ENCODE data around the gene RASEF. TPM values are rescaled to one million over a fixed set of nuclear protein-coding genes. Genes with fewer than 3 reads are reported as not detected.

Gene RASEF
- total RNA-seq, 1 experiment from 2014 or later: 2.2 TPM

GRCh38 chr9:83027153-83027891 is 35.6 kb downstream of the RASEF start:
- Histone ChIP-seq H4K8ac (replicated peaks; ENCODE audit: insufficient read length, low read depth, low read length) (no peak overlapping the region), H3K23ac (ENCODE audit: insufficient read length, low read depth, low read length) (no peak overlapping the region), H3K18ac (ENCODE audit: insufficient read length, low read depth, low read length) (no peak overlapping the region), H3T11ph (ENCODE audit: low read length) (no peak overlapping the region), H3K9ac (ENCODE audit: extremely low read depth, insufficient read length, low read length) (no peak overlapping the region), H2AFZ (ENCODE audit: low read length) (no peak overlapping the region), H3K4me1 (ENCODE audit: insufficient read depth, low read length) (no peaks in the 10 kb centered on the region), H2BK20ac (ENCODE audit: low read depth, low read length, poor library complexity, severe bottlenecking) (no peak overlapping the region), H3K79me2 (ENCODE audit: insufficient read depth, low read length) (no peaks in the 10 kb centered on the region), H3K56ac (ENCODE audit: insufficient read length, low read depth, low read length) (no peak overlapping the region), H2BK12ac (ENCODE audit: insufficient read length, low read depth, low read length) (no peak overlapping the region), H3K79me1 (ENCODE audit: insufficient read depth, low read depth, low read length, poor library complexity, severe bottlenecking) (no peaks in the 10 kb centered on the region), H4K5ac (ENCODE audit: insufficient read length, low read depth, low read length) (no peak overlapping the region), H3K23me2 (ENCODE audit: insufficient read length, low read depth, low read length, poor library complexity, severe bottlenecking) (no peaks in the 10 kb centered on the region), H3K4ac (ENCODE audit: low read depth, low read length) (no peak overlapping the region), H3K27ac (ENCODE audit: insufficient read length, low read depth, low read length) (no peak overlapping the region), H2BK15ac (ENCODE audit: low read depth, low read length) (no peak overlapping the region), H3K9me3 (ENCODE audit: control insufficient read depth, low read depth, low read length) (no peaks in the 10 kb centered on the region), H2AK5ac (ENCODE audit: insufficient read length, low read length) (no peak overlapping the region), H4K20me1 (ENCODE audit: control insufficient read depth, insufficient read depth, insufficient read length) (no peaks in the 10 kb centered on the region), H3K4me2 (ENCODE audit: insufficient read depth, insufficient read length, low read length) (no peak overlapping the region), H3K27me3 (ENCODE audit: insufficient read depth, low read length) (no peaks in the 10 kb centered on the region), H2BK120ac (ENCODE audit: low read depth, low read length, poor library complexity, severe bottlenecking) (no peak overlapping the region), H2BK5ac (ENCODE audit: insufficient read length, low read length) (no peak overlapping the region), H3K14ac (ENCODE audit: insufficient read depth, low read length) (no peak overlapping the region), H4K91ac (ENCODE audit: insufficient read length, low read depth, low read length) (no peak overlapping the region)
- Mint-ChIP-seq H3K27me3 (ENCODE audit: low read depth) (no peaks in the 10 kb centered on the region), H3K27ac (no peak overlapping the region), H3K36me3 (ENCODE audit: insufficient read depth in 1 of 3, low read depth in 3 of 3) (no peaks in the 10 kb centered on the region), H3K9me3 (no peaks in the 10 kb centered on the region), H3K4me1 (peaks cover 4 to 5% of the 10 kb centered on the region in 2 experiments; a peak in 3 of 4 replicates), H3K4me3 (no peak overlapping the region)
- no peak for DNase-seq
- TF ChIP-seq CTCF (conservative IDR thresholded peaks at IDR 0.05): no peak
- WGBS (ENCODE audit: extremely low coverage, insufficient read length, low lambda C conversion rate): no CpG with 5 or more reads among the region's 5 CpGs

Data from H9 (cell line).